ENCODE data around the gene TBC1D4. TPM values are rescaled to one million over a fixed set of nuclear protein-coding genes. Genes with fewer than 3 reads are reported as not detected.

TBC1D4 gene
- polyA plus RNA-seq, 1 of the 3 experiments (the other 2 are of a cell fraction), result 8.8 TPM

DNA sequence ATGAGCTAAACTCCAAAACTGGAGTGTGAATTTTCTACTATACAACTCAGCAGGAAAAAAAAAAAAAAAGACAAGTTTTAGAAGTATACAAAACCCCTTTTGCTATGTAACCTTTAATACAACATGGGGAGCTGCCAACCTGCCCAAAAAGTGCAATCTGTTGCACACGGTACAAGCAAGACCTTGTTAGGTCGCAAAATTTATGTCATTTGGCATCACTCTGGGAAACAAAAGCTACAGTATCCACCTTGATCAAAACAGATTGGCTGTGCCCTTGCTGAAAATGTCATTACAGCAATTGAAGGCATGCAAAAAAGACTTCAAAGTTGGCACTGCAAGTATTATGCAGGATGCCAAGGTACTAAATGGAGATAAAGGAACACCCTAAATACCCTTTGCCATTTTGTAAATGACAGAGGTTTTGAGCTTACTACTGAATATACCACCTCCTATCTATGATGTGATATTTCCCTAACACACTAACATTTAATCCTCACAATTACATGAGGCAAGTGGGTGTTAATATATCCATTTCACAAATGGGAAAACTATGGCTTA, 150.1 kb downstream of the TBC1D4 start (continued):
- no peak for TF ChIP-seq REST (IDR thresholded peaks at IDR 0.05; ENCODE audit: low read depth, low read length)
- no peak for TF ChIP-seq EP300 (IDR thresholded peaks at IDR 0.05; ENCODE audit: borderline replicate concordance in 1 of 2, low read depth in 1 of 2, low read length in 1 of 2)
- no peak for TF ChIP-seq FOXM1 (IDR thresholded peaks at IDR 0.05; ENCODE audit: low read depth)
- TF ChIP-seq RXRA (IDR thresholded peaks at IDR 0.05; ENCODE audit: borderline replicate concordance, low read depth), result no peak

GRCh38 chr13:75330770-75331169, 151.2 kb downstream of the TBC1D4 start:
- H3K27me3 ChIP-seq (ENCODE audit: insufficient read depth), result no peaks in the 10 kb centered on the region
- H3F3A ChIP-seq (replicated peaks; ENCODE audit: insufficient read depth), result peaks cover 4% of the 10 kb centered on the region
- no peaks in the 10 kb centered on the region for H4K20me1 ChIP-seq (ENCODE audit: insufficient read depth)
- H3K9me2 ChIP-seq, result no peaks in the 10 kb centered on the region
- no peak overlapping the region for H2AFZ ChIP-seq (ENCODE audit: low read depth)
- no peaks in the 10 kb centered on the region for H3K79me2 ChIP-seq (ENCODE audit: insufficient read depth)
- H3K9me3 ChIP-seq, result no peaks in the 10 kb centered on the region
- ChIA-PET CTCF (interaction anchor here (0.9 kb wide), 1 partner anchor 59 kb away, joined by 4 read pairs; no protein-coding TSS in a partner anchor), POLR2A (no interaction called here)
- no peak overlapping the region for H3K27ac ChIP-seq (ENCODE audit: low read depth in 2 of 2, low read length in 1 of 2)
- peaks cover 0 to 14% of the 10 kb centered on the region in 2 experiments; a peak in 2 of 4 replicates for H3K4me1 ChIP-seq (ENCODE audit: control insufficient read depth in 1 of 2, insufficient read depth in 2 of 2, low read depth in 1 of 2, low read length in 1 of 2)
- no peak overlapping the region for H3K4me3 ChIP-seq (ENCODE audit: low read depth in 2 of 2, low read length in 1 of 2)
- TF ChIP-seq, protein P1, sequence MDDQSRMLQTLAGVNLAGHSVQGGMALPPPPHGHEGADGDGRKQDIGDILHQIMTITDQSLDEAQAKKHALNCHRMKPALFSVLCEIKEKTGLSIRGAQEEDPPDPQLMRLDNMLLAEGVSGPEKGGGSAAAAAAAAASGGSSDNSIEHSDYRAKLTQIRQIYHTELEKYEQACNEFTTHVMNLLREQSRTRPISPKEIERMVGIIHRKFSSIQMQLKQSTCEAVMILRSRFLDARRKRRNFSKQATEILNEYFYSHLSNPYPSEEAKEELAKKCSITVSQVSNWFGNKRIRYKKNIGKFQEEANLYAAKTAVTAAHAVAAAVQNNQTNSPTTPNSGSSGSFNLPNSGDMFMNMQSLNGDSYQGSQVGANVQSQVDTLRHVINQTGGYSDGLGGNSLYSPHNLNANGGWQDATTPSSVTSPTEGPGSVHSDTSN (IDR thresholded peaks at IDR 0.05), result no peak
- TF ChIP-seq EP300 (IDR thresholded peaks at IDR 0.05; ENCODE audit: borderline replicate concordance in 1 of 2, low read depth in 1 of 2, low read length in 1 of 2) (no peak), NRF1 (IDR thresholded peaks at IDR 0.05; ENCODE audit: low read depth, low read length) (no peak), IRF3 (IDR thresholded peaks at IDR 0.05; ENCODE audit: low read depth, low read length) (no peak), RCOR1 (IDR thresholded peaks at IDR 0.05; ENCODE audit: low read length) (no peak), RFX5 (IDR thresholded peaks at IDR 0.05; ENCODE audit: low read length) (no peak), CHD2 (IDR thresholded peaks at IDR 0.05; ENCODE audit: low read length, partially characterized antibody) (no peak), FOSL2 (IDR thresholded peaks at IDR 0.05; ENCODE audit: borderline replicate concordance, low read depth) (no peak), REST (IDR thresholded peaks at IDR 0.05; ENCODE audit: low read depth, low read length) (no peak)
- H3K36me3 ChIP-seq (replicated peaks in 1 of 2; ENCODE audit: control insufficient read depth in 1 of 2, insufficient read depth in 2 of 2, low read length in 1 of 2), result no peaks in the 10 kb centered on the region
- no peak overlapping the region for H3K4me2 ChIP-seq
- H3K9ac ChIP-seq, result no peak overlapping the region
- DNase-seq, result no peak
- WGBS (ENCODE audit: low lambda C conversion rate), result 92% methylated on average over 2 of the region's 2 CpGs

All from SK-N-SH (cell line).